Measurements from ENCODE around the gene FAM170A. TPM values are rescaled to one million over a fixed set of nuclear protein-coding genes. Genes with fewer than 3 reads are reported as not detected.

FAM170A gene
- total and polyA plus RNA-seq, 9 of the 15 experiments (the other 6 are each of a cell fraction or from before 2014, with no cell fraction given): 0.13 TPM; not detected in 8

DNA sequence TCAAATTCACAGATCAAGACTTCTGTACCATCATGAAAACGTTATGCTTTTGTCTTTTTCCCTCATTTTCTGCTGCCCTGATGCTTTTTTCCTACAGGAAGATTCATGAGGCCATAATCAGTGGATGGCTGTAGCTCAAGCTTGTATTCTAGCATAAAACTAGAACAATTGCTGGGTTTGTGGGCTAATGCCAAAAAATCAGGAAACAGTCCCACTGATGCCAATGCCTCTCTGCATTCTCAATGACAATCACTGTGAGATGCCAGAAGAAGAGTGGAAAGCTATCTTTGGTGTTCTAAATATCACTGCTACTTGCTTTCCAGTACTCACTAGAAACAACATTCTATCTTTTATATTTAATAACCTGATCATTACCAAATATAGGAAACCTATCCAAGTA, 33.3 kb upstream of the FAM170A start (continued):
- no peak for TF ChIP-seq RBM34 (IDR thresholded peaks at IDR 0.05; ENCODE audit: borderline replicate concordance, insufficient read depth, low read length)

DNA sequence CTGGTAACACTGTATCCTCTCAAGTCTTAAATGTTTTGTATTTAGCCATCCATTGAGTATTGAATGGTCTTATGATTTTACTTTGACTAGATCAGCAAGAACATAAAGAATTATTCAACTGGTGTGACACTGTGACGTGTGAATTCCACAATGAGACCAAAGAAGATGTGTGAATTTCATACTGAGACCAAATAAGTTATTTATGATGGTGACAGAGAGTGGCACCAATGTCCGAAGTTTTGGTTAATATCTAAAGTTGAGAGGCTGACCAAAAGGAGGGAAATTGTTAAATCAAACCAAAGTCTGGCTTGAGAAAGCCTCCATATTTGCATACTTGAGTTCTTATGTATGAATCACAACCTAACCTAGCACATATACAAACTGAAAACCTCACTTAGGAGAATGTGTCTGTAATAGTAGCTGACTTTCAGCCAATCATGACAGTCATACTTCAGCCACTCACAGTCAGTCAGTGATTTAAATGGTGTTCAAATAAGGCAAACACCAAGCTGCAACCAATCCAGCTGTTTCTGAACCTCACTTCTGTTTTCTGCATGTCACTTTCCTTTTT, 31.5 kb upstream of the FAM170A start:
- ATAC-seq: no peak
- CTCF ChIA-PET (ENCODE audit: low intra/inter-chr PET ratio): no interaction called here
- no peak for FAIRE-seq
- TF ChIP-seq NFYB (IDR thresholded peaks at IDR 0.05; ENCODE audit: extremely low read depth, insufficient read length) (no peak), SMARCC2 (IDR thresholded peaks at IDR 0.05; ENCODE audit: low read depth) (no peak), ZKSCAN1 (IDR thresholded peaks at IDR 0.05; ENCODE audit: low read depth, low read length) (no peak), RBM15 (IDR thresholded peaks at IDR 0.05; ENCODE audit: insufficient read depth, low read length) (no peak), ERF (CRISPR knock-in tag; IDR thresholded peaks at IDR 0.05) (no peak), HMG20A (CRISPR knock-in tag; conservative IDR thresholded peaks at IDR 0.05) (no peak), CEBPB (tag; IDR thresholded peaks at IDR 0.05) (no peak)
- TF ChIP-seq, protein P1, sequence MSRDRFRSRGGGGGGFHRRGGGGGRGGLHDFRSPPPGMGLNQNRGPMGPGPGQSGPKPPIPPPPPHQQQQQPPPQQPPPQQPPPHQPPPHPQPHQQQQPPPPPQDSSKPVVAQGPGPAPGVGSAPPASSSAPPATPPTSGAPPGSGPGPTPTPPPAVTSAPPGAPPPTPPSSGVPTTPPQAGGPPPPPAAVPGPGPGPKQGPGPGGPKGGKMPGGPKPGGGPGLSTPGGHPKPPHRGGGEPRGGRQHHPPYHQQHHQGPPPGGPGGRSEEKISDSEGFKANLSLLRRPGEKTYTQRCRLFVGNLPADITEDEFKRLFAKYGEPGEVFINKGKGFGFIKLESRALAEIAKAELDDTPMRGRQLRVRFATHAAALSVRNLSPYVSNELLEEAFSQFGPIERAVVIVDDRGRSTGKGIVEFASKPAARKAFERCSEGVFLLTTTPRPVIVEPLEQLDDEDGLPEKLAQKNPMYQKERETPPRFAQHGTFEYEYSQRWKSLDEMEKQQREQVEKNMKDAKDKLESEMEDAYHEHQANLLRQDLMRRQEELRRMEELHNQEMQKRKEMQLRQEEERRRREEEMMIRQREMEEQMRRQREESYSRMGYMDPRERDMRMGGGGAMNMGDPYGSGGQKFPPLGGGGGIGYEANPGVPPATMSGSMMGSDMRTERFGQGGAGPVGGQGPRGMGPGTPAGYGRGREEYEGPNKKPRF (IDR thresholded peaks at IDR 0.05; ENCODE audit: low read depth, low read length): no peak
- TF ChIP-seq, protein P2, sequence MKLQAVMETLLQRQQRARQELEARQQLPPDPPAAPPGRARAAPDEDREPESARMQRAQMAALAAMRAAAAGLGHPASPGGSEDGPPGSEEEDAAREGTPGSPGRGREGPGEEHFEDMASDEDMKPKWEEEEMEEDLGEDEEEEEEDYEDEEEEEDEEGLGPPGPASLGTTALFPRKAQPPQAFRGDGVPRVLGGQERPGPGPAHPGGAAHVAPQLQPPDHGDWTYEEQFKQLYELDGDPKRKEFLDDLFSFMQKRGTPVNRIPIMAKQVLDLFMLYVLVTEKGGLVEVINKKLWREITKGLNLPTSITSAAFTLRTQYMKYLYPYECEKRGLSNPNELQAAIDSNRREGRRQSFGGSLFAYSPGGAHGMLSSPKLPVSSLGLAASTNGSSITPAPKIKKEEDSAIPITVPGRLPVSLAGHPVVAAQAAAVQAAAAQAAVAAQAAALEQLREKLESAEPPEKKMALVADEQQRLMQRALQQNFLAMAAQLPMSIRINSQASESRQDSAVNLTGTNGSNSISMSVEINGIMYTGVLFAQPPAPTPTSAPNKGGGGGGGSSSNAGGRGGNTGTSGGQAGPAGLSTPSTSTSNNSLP (IDR thresholded peaks at IDR 0.05; ENCODE audit: borderline replicate concordance, low read depth, low read length): no peak
- TF ChIP-seq, protein P3, sequence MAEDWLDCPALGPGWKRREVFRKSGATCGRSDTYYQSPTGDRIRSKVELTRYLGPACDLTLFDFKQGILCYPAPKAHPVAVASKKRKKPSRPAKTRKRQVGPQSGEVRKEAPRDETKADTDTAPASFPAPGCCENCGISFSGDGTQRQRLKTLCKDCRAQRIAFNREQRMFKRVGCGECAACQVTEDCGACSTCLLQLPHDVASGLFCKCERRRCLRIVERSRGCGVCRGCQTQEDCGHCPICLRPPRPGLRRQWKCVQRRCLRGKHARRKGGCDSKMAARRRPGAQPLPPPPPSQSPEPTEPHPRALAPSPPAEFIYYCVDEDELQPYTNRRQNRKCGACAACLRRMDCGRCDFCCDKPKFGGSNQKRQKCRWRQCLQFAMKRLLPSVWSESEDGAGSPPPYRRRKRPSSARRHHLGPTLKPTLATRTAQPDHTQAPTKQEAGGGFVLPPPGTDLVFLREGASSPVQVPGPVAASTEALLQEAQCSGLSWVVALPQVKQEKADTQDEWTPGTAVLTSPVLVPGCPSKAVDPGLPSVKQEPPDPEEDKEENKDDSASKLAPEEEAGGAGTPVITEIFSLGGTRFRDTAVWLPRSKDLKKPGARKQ (CRISPR knock-in tag; IDR thresholded peaks at IDR 0.05): no peak
- TF ChIP-seq, protein P4, sequence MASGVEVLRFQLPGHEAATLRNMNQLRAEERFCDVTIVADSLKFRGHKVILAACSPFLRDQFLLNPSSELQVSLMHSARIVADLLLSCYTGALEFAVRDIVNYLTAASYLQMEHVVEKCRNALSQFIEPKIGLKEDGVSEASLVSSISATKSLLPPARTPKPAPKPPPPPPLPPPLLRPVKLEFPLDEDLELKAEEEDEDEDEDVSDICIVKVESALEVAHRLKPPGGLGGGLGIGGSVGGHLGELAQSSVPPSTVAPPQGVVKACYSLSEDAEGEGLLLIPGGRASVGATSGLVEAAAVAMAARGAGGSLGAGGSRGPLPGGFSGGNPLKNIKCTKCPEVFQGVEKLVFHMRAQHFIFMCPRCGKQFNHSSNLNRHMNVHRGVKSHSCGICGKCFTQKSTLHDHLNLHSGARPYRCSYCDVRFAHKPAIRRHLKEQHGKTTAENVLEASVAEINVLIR (CRISPR knock-in tag; IDR thresholded peaks at IDR 0.05): no peak

More for the DNA sequence above, 31.5 kb upstream of the FAM170A start:
- Histone ChIP-seq H3K9me3 (replicated peaks; ENCODE audit: control insufficient read depth, insufficient read depth, low read depth, low read length) (no peaks in the 10 kb centered on the region), H4K20me1 (replicated peaks; ENCODE audit: control insufficient read depth, insufficient read depth, low read length) (no peaks in the 10 kb centered on the region), H3K27me3 (ENCODE audit: control insufficient read depth in 2 of 2, insufficient read depth in 2 of 2, low read length in 2 of 2) (no peaks in the 10 kb centered on the region), H3K27ac (ENCODE audit: extremely low read depth, low read depth, low read length) (no peak overlapping the region), H3K4me2 (ENCODE audit: insufficient read depth, low read length) (no peak overlapping the region), H3K9ac (ENCODE audit: insufficient read depth in 1 of 2, low read depth in 2 of 2, low read length in 2 of 2) (no peak overlapping the region), H3K36me3 (ENCODE audit: control insufficient read depth, insufficient read depth, low read length) (no peaks in the 10 kb centered on the region), H3K79me2 (ENCODE audit: control insufficient read depth, insufficient read depth, low read length) (no peaks in the 10 kb centered on the region), H3K9me1 (ENCODE audit: control insufficient read depth, insufficient read depth, low read length) (no peaks in the 10 kb centered on the region), H3K4me1 (replicated peaks in 1 of 2; ENCODE audit: control insufficient read depth in 2 of 2, insufficient read depth in 2 of 2, low read length in 2 of 2) (no peaks in the 10 kb centered on the region), H3K4me3 (no peak overlapping the region), H2AFZ (ENCODE audit: low read depth, low read length) (no peak overlapping the region)
- 3% methylated on average over 2 of the region's 2 CpGs for WGBS (ENCODE audit: insufficient coverage, low coverage, missing lambda C conversion rate)
- intact Hi-C loops (cut with micrococcal nuclease) (no loop called here), in situ Hi-C loops (cut with MboI) (no loop called here)
- DNase-seq (ENCODE audit: extremely low read depth in 1 of 4, low spot score in 3 of 4): no peak
- POLR2A ChIA-PET: no interaction called here
- no TSS peak for BruUV-seq (replicated peaks)

Measured in K562 (cell line).